HFFc6 (cell line): Measurements from ENCODE around the gene SLC38A10. TPM values are rescaled to one million over a fixed set of nuclear protein-coding genes. Genes with fewer than 3 reads are reported as not detected.

ENCODE experiments used
- DNase-seq: peaks from one replicate; pipeline ENCODE4 v3.0.0-alpha.2; 2018
- H3K27ac Mint-ChIP-seq: 2 replicates; pipeline ENCODE4 v1.8.0; 2020; ENCODE audit warnings: mild to moderate bottlenecking, mixed read lengths
- H3K27me3 Mint-ChIP-seq: 2 replicates; pipeline ENCODE4 v1.8.0; 2021; ENCODE audit warnings: mild to moderate bottlenecking, moderate library complexity, mixed read lengths; ENCODE audit not compliant: insufficient read depth
- H3K36me3 Mint-ChIP-seq: 2 replicates; pipeline ENCODE4 v1.8.0; 2021; ENCODE audit warnings: low read depth, mixed read lengths
- H3K4me1 Mint-ChIP-seq: 2 replicates; pipeline ENCODE4 v1.8.0; 2020; ENCODE audit warnings: low read depth, mixed read lengths
- H3K4me3 Mint-ChIP-seq: 2 replicates; pipeline ENCODE4 v1.8.0; 2020; ENCODE audit warnings: mild to moderate bottlenecking, moderate library complexity, mixed read lengths
- H3K9me3 Mint-ChIP-seq: 2 replicates; pipeline ENCODE4 v1.8.0; 2020; ENCODE audit warnings: mild to moderate bottlenecking, mixed read lengths
- CTCF ChIP-seq: fragments of 200-600 bp; sonication (generic); IDR thresholded peaks from 2 replicates; pipeline ENCODE4 v1.5.0; 2021; ENCODE audit warnings: antibody characterized with exemption, mild to moderate bottlenecking
- total RNA-seq, 6 experiments: library from RNA; stranded (reverse); fragmentation: NEBNext Ultra II Directional; extraction: Animal tissue kit (Norgen Biotek cat#: 25700); gene quantifications; 2 replicates in 1 of 6; 3 replicates in 5 of 6; pipeline ENCODE4 v1.2.3, GENCODE V29; 2021

The SLC38A10 gene
- total RNA-seq, 6 experiments from 2014 or later, result 71.2 to 88.3 (median 72.2) TPM

DNA sequence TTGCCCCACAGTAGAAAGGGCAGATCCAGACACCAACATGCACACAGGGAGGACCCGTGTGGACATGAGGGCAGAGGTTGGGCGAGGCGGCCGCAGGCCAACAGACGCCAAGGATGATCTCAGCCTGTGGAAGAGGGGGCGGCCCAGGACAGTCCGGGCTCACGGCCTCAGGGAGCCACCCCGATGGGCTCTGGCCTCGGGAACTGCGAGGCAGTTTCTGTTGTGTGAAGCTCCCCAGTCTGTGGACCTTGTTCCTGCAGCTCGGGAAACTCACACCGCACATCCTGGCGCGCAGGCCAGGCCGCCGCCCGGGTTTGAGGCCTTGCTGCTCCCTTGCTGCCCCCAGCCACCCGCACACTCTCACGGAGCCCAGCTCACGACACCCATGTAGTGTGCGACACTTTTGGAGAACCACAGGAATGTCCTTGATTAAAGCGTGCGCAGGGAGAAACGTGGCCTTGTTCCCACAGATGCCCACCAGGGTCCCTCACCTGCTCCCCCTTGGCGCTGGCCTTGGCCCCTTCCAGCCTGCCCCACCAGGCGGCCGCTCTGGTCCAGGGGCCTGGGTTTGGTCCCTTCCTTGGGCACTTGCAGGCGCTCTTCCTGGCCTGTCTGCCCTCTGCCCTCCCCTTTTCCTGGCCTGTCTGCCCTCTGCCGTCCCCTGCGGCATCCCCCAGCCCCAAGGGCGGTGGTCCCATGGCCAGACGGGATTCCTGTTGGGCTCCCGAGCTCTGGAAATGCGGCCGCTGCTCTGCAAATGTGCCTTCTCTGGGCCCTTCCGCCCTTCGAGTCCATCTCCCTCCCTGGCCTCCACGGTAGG, 9.3 kb upstream of the SLC38A10 start:
- Mint-ChIP-seq H3K27ac (no peak overlapping the region), H3K4me1 (peaks cover 7% of the 10 kb centered on the region), H3K9me3 (no peaks in the 10 kb centered on the region), H3K36me3 (no peaks in the 10 kb centered on the region), H3K4me3 (no peak overlapping the region), H3K27me3 (peaks cover 2% of the 10 kb centered on the region)
- TF ChIP-seq CTCF, result no peak
- no peak for DNase-seq

DNA sequence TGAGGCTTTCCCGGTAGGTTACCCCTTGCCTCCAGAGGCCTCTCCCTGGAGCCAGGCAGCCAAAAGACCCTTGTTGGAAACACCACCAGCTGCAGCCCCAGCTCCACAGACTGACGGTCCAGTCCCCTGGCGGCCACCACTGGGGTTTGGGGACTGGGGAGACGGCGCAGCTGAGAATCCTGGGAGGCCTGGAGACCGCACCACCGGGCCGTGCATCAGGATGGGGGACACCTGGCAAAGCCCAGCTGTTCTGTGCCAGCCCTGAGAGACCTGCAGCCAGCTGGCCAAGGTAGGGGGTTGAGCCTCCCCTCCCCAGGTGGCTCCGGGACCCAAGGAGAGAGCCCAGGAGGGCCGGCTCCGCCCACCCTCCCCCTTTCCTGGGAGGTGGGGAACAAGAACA, 8.3 kb upstream of the SLC38A10 start:
- Mint-ChIP-seq H3K4me1 (no peaks in the 10 kb centered on the region), H3K4me3 (no peak overlapping the region), H3K27ac (no peak overlapping the region), H3K27me3 (peaks cover 2% of the 10 kb centered on the region), H3K9me3 (no peaks in the 10 kb centered on the region), H3K36me3 (no peaks in the 10 kb centered on the region)
- no peak for TF ChIP-seq CTCF
- no peak for DNase-seq

DNA sequence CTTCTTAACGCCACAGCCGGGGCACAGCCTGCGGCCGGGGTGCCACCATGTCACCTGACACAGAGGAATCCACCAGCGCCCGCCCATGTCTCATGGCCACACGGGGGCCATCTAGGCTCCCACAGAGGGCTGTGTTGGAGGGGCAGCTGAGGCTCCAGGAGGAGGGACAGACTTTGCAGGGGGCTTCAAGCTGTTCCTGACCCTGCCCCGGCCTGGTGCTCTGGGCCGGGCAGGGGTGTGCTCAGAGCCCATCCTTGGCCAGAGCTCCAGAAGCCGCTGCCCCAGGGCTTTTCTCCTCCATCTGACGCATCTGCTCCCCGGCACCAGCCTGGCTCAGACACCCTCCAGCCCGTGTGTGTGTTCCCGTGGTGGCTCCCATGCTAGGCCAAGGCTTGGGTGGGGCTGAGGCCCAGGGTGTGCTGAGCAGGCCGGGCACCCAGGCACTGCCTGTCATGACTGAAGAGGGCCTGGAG, 7.8 kb upstream of the SLC38A10 start:
- Mint-ChIP-seq H3K4me1 (no peaks in the 10 kb centered on the region), H3K36me3 (no peaks in the 10 kb centered on the region), H3K4me3 (no peak overlapping the region), H3K9me3 (no peaks in the 10 kb centered on the region), H3K27ac (no peak overlapping the region), H3K27me3 (peaks cover 2% of the 10 kb centered on the region)
- peak; percentile 21 for DNase-seq
- peak; percentile 26; the same call in 1 of the 2 replicates for TF ChIP-seq CTCF

DNA sequence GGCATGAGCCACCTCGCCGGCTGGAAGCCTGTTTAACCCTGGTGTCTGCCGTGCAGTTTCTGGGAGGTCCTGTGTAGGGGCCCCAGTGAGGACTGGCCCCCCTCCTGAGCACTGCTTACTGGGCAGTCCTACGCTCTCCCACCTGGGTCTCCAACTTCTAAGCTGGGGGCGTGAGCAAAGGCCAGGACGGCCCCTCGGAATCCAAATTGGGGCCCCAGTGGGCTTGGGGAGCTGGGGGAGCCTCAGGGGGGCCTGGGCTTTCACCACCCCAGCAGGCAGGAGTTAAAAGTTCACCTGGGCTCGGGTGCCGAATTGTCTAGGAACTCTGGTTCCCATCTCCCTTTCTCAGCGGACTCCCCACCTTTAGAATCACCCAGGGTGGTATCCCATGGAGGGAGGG, 7.2 kb upstream of the SLC38A10 start:
- Mint-ChIP-seq H3K36me3 (no peaks in the 10 kb centered on the region), H3K4me3 (no peak overlapping the region), H3K9me3 (no peaks in the 10 kb centered on the region), H3K4me1 (no peaks in the 10 kb centered on the region), H3K27me3 (peaks cover 2% of the 10 kb centered on the region), H3K27ac (no peak overlapping the region)
- no peak for TF ChIP-seq CTCF
- no peak for DNase-seq

DNA sequence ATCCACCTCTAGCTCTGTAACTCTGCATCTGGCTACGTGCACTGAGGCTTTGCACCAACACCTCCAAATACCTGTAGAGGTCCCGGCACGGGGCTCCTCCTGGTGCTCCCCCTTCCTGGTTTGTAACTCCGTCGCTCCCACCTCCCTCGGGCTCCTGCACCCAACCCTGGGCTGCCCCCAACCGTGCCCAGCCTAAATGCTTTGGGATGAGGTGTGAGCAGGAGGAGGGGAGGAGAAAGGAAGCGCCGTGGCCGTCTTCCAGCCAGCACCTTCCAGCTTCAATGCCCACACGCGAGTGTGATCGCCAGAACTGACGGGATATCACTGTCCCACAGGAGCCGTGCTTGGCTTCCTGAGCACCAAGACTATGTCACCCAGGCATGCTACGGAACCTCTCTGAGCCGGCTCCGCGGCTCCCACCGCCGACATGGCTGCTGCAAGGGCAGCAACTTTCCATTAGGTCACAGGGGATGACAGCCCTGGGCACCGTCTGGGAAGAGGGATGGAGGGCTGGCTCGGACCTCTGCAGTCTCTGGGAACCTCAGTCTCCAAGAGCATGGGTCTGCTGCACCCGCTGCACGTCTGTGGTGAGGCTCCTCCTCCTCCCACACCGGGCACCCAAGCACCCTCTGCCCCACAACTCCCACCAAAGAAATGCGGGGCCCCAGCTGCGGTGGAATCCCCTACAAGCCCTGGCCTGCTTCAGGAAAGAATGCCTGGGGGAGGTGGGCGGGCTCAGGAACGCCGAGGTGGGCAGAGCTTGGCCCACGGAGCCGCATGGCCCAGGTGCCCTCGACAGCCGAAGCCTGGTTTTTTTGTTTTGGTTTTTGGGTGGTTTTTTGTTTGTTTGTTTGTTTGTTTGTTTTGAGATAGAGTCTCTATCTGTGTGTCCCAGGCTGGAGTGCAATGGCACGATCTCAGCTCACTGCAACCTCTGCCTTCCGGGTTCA, 6.4 kb upstream of the SLC38A10 start:
- Mint-ChIP-seq H3K4me3 (no peak overlapping the region), H3K4me1 (0 out of 2 replicates have a peak, but pooled peaks cover 5% of the 10 kb centered on the region), H3K9me3 (no peaks in the 10 kb centered on the region), H3K27me3 (peaks cover 2% of the 10 kb centered on the region), H3K27ac (no peak overlapping the region), H3K36me3 (no peaks in the 10 kb centered on the region)
- no peak for TF ChIP-seq CTCF
- DNase-seq, result no peak
